Trophoblast cell (in vitro differentiated cells and primary cell): ENCODE measurements around the gene TRIM14.

Experiments
- DNase-seq, 2 donors: peaks; one replicate each; pipeline ENCODE4 v3.0.0-alpha.2; 2016
- H2AFZ ChIP-seq: 2 replicates; pipeline ENCODE4 v1.6.1; 2013; ENCODE audit warnings: low read length, moderate library complexity, mild to moderate bottlenecking; ENCODE audit not compliant: insufficient read depth, poor library complexity
- H2AK5ac ChIP-seq: 2 replicates; pipeline ENCODE4 v1.6.1; 2013; ENCODE audit warnings: mild to moderate bottlenecking, low read length
- H2BK120ac ChIP-seq: 2 replicates; pipeline ENCODE4 v1.6.1; 2013; ENCODE audit warnings: low read length, mild to moderate bottlenecking, moderate library complexity; ENCODE audit not compliant: insufficient read depth, poor library complexity
- H2BK12ac ChIP-seq: 2 replicates; pipeline ENCODE4 v1.6.1; 2013; ENCODE audit warnings: mild to moderate bottlenecking, low read length, moderate library complexity
- H2BK5ac ChIP-seq: 2 replicates; pipeline ENCODE4 v1.6.1; 2013; ENCODE audit warnings: low read length, low read depth, moderate library complexity, mild to moderate bottlenecking; ENCODE audit not compliant: poor library complexity
- H3K14ac ChIP-seq: 2 replicates; pipeline ENCODE4 v1.6.1; 2013; ENCODE audit warnings: mild to moderate bottlenecking, low read length
- H3K18ac ChIP-seq: 2 replicates; pipeline ENCODE4 v1.6.1; 2013; ENCODE audit warnings: mild to moderate bottlenecking, low read length
- H3K23ac ChIP-seq: 2 replicates; pipeline ENCODE4 v1.6.1; 2013; ENCODE audit warnings: low read length
- H3K27ac ChIP-seq: 2 replicates; pipeline ENCODE4 v1.5.1; 2013; ENCODE audit warnings: low read depth, mild to moderate bottlenecking, inconsistent platforms, low read length, moderate library complexity
- H3K27me3 ChIP-seq: 2 replicates; pipeline ENCODE4 v1.6.1; 2013; ENCODE audit warnings: inconsistent platforms, mild to moderate bottlenecking, low read length, moderate library complexity; ENCODE audit not compliant: insufficient read depth
- H3K36me3 ChIP-seq, 2 experiments: 1 replicate in 1 of 2; 2 replicates in 1 of 2; pipeline ENCODE4 v1.6.1; 2013; ENCODE audit warnings: low read length in 2 of 2, mild to moderate bottlenecking in 2 of 2, moderate library complexity in 1 of 2; ENCODE audit not compliant: insufficient read depth in 2 of 2, control insufficient read depth in 1 of 2
- H3K4ac ChIP-seq: 2 replicates; pipeline ENCODE4 v1.6.1; 2013; ENCODE audit warnings: low read depth, mild to moderate bottlenecking, low read length, moderate library complexity
- H3K4me1 ChIP-seq, 2 experiments: 1 replicate in 1 of 2; 2 replicates in 1 of 2; pipeline ENCODE4 v1.6.1; 2013; ENCODE audit warnings: low read length in 2 of 2, mild to moderate bottlenecking in 2 of 2, moderate library complexity in 1 of 2; ENCODE audit not compliant: insufficient read depth in 2 of 2, control insufficient read depth in 1 of 2
- H3K4me2 ChIP-seq: 2 replicates; pipeline ENCODE4 v1.6.1; 2013; ENCODE audit warnings: inconsistent platforms, mild to moderate bottlenecking, low read length, moderate library complexity
- H3K4me3 ChIP-seq: 2 replicates; pipeline ENCODE4 v1.5.1; 2013; ENCODE audit warnings: mild to moderate bottlenecking, low read depth, low read length, inconsistent platforms
- H3K79me1 ChIP-seq: one replicate; pipeline ENCODE4 v1.6.1; 2013; ENCODE audit warnings: low read length
- H3K79me2 ChIP-seq: 2 replicates; pipeline ENCODE4 v1.6.1; 2013; ENCODE audit warnings: low read length, mild to moderate bottlenecking; ENCODE audit not compliant: control insufficient read depth, insufficient read depth, poor library complexity
- H3K9ac ChIP-seq: 2 replicates; pipeline ENCODE4 v1.6.1; 2013; ENCODE audit warnings: mild to moderate bottlenecking, low read length
- H3K9me3 ChIP-seq: 2 replicates; pipeline ENCODE4 v1.6.1; 2013; ENCODE audit warnings: low read depth, mild to moderate bottlenecking, control low read depth, inconsistent platforms, low read length; ENCODE audit not compliant: insufficient read depth
- H4K12ac ChIP-seq: 2 replicates; pipeline ENCODE4 v1.6.1; 2013; ENCODE audit warnings: low read depth, mild to moderate bottlenecking, low read length, moderate library complexity
- H4K8ac ChIP-seq: 2 replicates; pipeline ENCODE4 v1.6.1; 2013; ENCODE audit warnings: low read depth, mild to moderate bottlenecking, low read length, moderate library complexity
- H4K91ac ChIP-seq: one replicate; pipeline ENCODE4 v1.6.1; 2013; ENCODE audit warnings: low read depth, mild to moderate bottlenecking, low read length, moderate library complexity
- WGBS: extraction: QIAGEN DNeasy Blood & Tissue Kit; methylation state at CpG from one replicate; pipeline ENCODE4 v1.1.7; 2013; ENCODE audit warnings: missing lambda C conversion rate; ENCODE audit not compliant: insufficient read length, insufficient coverage; ENCODE audit errors: extremely low coverage; 5-methylcytosine and 5-hydroxymethylcytosine counted together

Gene TRIM14

GRCh38 chr9:98146101-98146991 lies 27.3 kb upstream of the TRIM14 start:
- Histone ChIP-seq H3K9me3 (no peaks in the 10 kb centered on the region), H3K36me3 (peaks cover 10 to 29% of the 10 kb centered on the region in 2 experiments), H3K27me3 (no peaks in the 10 kb centered on the region), H4K12ac (no peak overlapping the region), H3K79me1 (peaks cover 2% of the 10 kb centered on the region), H3K4me2 (no peak overlapping the region), H3K4me3 (no peak overlapping the region), H3K4me1 (peaks cover 6 to 23% of the 10 kb centered on the region in 2 experiments), H2BK120ac (no peak overlapping the region), H4K8ac (no peak overlapping the region), H2BK5ac (peak overlapping the region; percentile 4), H2AFZ (no peak overlapping the region), H3K18ac (no peak overlapping the region), H2AK5ac (no peak overlapping the region), H3K4ac (no peak overlapping the region), H2BK12ac (no peak overlapping the region), H3K27ac (peak overlapping the region; percentile 15), H3K9ac (no peak overlapping the region), H3K14ac (no peak overlapping the region), H4K91ac (no peak overlapping the region), H3K23ac (no peak overlapping the region), H3K79me2 (no peaks in the 10 kb centered on the region)
- DNase-seq, result peak; percentile 83 to 92
- no CpG with 5 or more reads among the region's 7 CpGs for WGBS

GRCh38 chr9:98144631-98145030 lies 25.6 kb upstream of the TRIM14 start:
- Histone ChIP-seq H2AK5ac (no peak overlapping the region), H3K4me2 (no peak overlapping the region), H3K36me3 (peaks cover 10 to 32% of the 10 kb centered on the region in 2 experiments), H3K79me1 (peaks cover 2% of the 10 kb centered on the region), H2BK5ac (no peak overlapping the region), H3K18ac (peak overlapping the region; percentile 14), H4K12ac (no peak overlapping the region), H3K4me3 (no peak overlapping the region), H3K27me3 (no peaks in the 10 kb centered on the region), H2BK12ac (no peak overlapping the region), H3K27ac (no peak overlapping the region), H2BK120ac (no peak overlapping the region), H3K4ac (no peak overlapping the region), H2AFZ (no peak overlapping the region), H3K9ac (no peak overlapping the region), H3K14ac (no peak overlapping the region), H3K9me3 (no peaks in the 10 kb centered on the region), H3K79me2 (no peaks in the 10 kb centered on the region), H3K23ac (no peak overlapping the region), H4K91ac (no peak overlapping the region), H3K4me1 (peaks cover 6 to 16% of the 10 kb centered on the region in 2 experiments), H4K8ac (no peak overlapping the region)
- no CpG with 5 or more reads among the region's 3 CpGs for WGBS
- DNase-seq, result no peak

- Histone ChIP-seq H3K18ac (no peak overlapping the region), H3K9ac (no peak overlapping the region), H3K79me1 (peaks cover 2% of the 10 kb centered on the region), H2BK12ac (no peak overlapping the region), H3K4me1 (peaks cover 6 to 16% of the 10 kb centered on the region in 2 experiments), H2BK120ac (no peak overlapping the region), H3K36me3 (peaks cover 11 to 28% of the 10 kb centered on the region in 2 experiments), H3K27me3 (no peaks in the 10 kb centered on the region), H2AK5ac (no peak overlapping the region), H3K79me2 (no peaks in the 10 kb centered on the region), H3K4me3 (no peak overlapping the region), H3K9me3 (no peaks in the 10 kb centered on the region), H3K4me2 (no peak overlapping the region), H3K27ac (no peak overlapping the region), H3K14ac (no peak overlapping the region), H4K12ac (no peak overlapping the region), H4K8ac (no peak overlapping the region), H3K4ac (no peak overlapping the region), H4K91ac (no peak overlapping the region), H2AFZ (no peak overlapping the region), H2BK5ac (no peak overlapping the region), H3K23ac (no peak overlapping the region)
- DNase-seq, result no peak
- no CpG with 5 or more reads among the region's 4 CpGs for WGBS
These were observed 25.1 kb upstream of the TRIM14 start for GRCh38 chr9:98144076-98144475.

- Histone ChIP-seq H3K18ac (peak overlapping the region; percentile 14), H2AFZ (no peak overlapping the region), H3K79me1 (peaks cover 2% of the 10 kb centered on the region), H3K23ac (no peak overlapping the region), H3K4ac (no peak overlapping the region), H2BK12ac (no peak overlapping the region), H3K79me2 (no peaks in the 10 kb centered on the region), H2BK5ac (no peak overlapping the region), H2AK5ac (no peak overlapping the region), H3K27me3 (no peaks in the 10 kb centered on the region), H2BK120ac (no peak overlapping the region), H4K12ac (no peak overlapping the region), H3K4me2 (no peak overlapping the region), H4K91ac (no peak overlapping the region), H3K4me3 (no peak overlapping the region), H3K9ac (no peak overlapping the region), H3K14ac (no peak overlapping the region), H3K4me1 (peaks cover 6 to 16% of the 10 kb centered on the region in 2 experiments), H4K8ac (no peak overlapping the region), H3K36me3 (peaks cover 13 to 30% of the 10 kb centered on the region in 2 experiments), H3K9me3 (no peaks in the 10 kb centered on the region), H3K27ac (no peak overlapping the region)
- WGBS, result no CpG with 5 or more reads among the region's 8 CpGs
- no peak for DNase-seq
These were observed 24.0 kb upstream of the TRIM14 start for GRCh38 chr9:98142925-98143481.
